Omental fat pad (tissue), 4 donors: ENCODE measurements around the gene CHMP2A. TPM values are rescaled to one million over a fixed set of nuclear protein-coding genes. Genes with fewer than 3 reads are reported as not detected.

Experiments
- ATAC-seq: fragments of 150-250 bp; one replicate; pipeline ENCODE4 v1.9.1; 2016; ENCODE audit warnings: mild to moderate bottlenecking, moderate library complexity; ENCODE audit not compliant: low FRiP score
- DNase-seq: peaks from one replicate; pipeline ENCODE4 v3.0.0-alpha.2; 2019; ENCODE audit warnings: low spot score
- CTCF ChIP-seq, 3 donors: fragments of 450-650 bp; IDR thresholded peaks; one replicate each; pipeline ENCODE4 v1.5.1; 2016 to 2017; ENCODE audit warnings: antibody characterized with exemption in 3 of 3, mild to moderate bottlenecking in 3 of 3, moderate library complexity in 2 of 3
- total RNA-seq, 4 donors: library from RNA; depleted of rRNA; stranded (reverse); fragments of >200 nt; gene quantifications; one replicate each; pipeline ENCODE4 v1.1.0, GENCODE V29; 2016

CHMP2A gene
- total RNA-seq, 4 donors from 2014 or later: 87.0 to 115 (median 99.6) TPM

- DNase-seq (no peak), ATAC-seq (no peak)
- no peak for TF ChIP-seq CTCF (IDR thresholded peaks at IDR 0.05)
These were observed 38.6 kb downstream of the CHMP2A start for GRCh38 chr19:58516246-58516836.

- no peak for TF ChIP-seq CTCF (IDR thresholded peaks at IDR 0.05)
- ATAC-seq: no peak
- DNase-seq: no peak
These were observed 39.6 kb downstream of the CHMP2A start for GRCh38 chr19:58515259-58515658.

GRCh38 chr19:58514564-58515022, 40.3 kb downstream of the CHMP2A start:
- ATAC-seq (no peak), DNase-seq (no peak)
- no peak for TF ChIP-seq CTCF (IDR thresholded peaks at IDR 0.05)

GRCh38 chr19:58513694-58514563, 41.0 kb downstream of the CHMP2A start:
- TF ChIP-seq CTCF (IDR thresholded peaks at IDR 0.05): peak in 1 of 3 donors; percentile 77
- peak; percentile 88 for ATAC-seq

GRCh38 chr19:58513213-58513693, 41.7 kb downstream of the CHMP2A start:
- no peak for TF ChIP-seq CTCF (IDR thresholded peaks at IDR 0.05)
- ATAC-seq (no peak), DNase-seq (no peak)

More at GRCh38 chr19:58513694-58514563, 41.0 kb downstream of the CHMP2A start:
- peak; percentile 60 for DNase-seq

- no peak for ATAC-seq
- no peak for DNase-seq
- TF ChIP-seq CTCF (IDR thresholded peaks at IDR 0.05): no peak
These were observed 43.3 kb downstream of the CHMP2A start, which contains the start of gene SLC27A5 for GRCh38 chr19:58511353-58512208. Gene SLC27A5 (minus strand): TSS chr19:58511992. CDS start chr19:58511955, 37 bp downstream.
